Stimulated activated naive CD4-positive, alpha-beta T cell (primary cell): ENCODE measurements around the gene INPP5B.
"Not testable (repeated sequence)": the region's sequence is repeated elsewhere in the genome, so short reads cannot be mapped to it uniquely, and the experiment has no call there.

Experiments used
- DNase-seq, 6 experiments: peaks; one replicate each; lab custom pipeline; 2025; lab: John Stamatoyannopoulos, UW

Gene INPP5B

GRCh38 chr1:37914719-37915475, 32.0 kb downstream of the INPP5B start:
- no peak for DNase-seq

GRCh38 chr1:37911478-37911877, 35.4 kb downstream of the INPP5B start:
- DNase-seq, result not testable (repeated sequence)

GRCh38 chr1:37910886-37911285, 36.0 kb downstream of the INPP5B start:
- DNase-seq, result not testable (repeated sequence)

- not testable (repeated sequence) for DNase-seq
Measured at GRCh38 chr1:37908531-37908930, 38.3 kb downstream of the INPP5B start.

- not testable (repeated sequence) for DNase-seq
Measured at GRCh38 chr1:37907416-37908125, 39.3 kb downstream of the INPP5B start.

- DNase-seq, result not testable (repeated sequence)
Measured at GRCh38 chr1:37906591-37906990, 40.3 kb downstream of the INPP5B start.

GRCh38 chr1:37905727-37906126, 41.1 kb downstream of the INPP5B start:
- no peak for DNase-seq

- DNase-seq, result not testable (repeated sequence)
Measured at GRCh38 chr1:37903921-37904320, 42.9 kb downstream of the INPP5B start.

- no peak for DNase-seq
Measured at GRCh38 chr1:37902983-37903382, 43.9 kb downstream of the INPP5B start.

- DNase-seq, result no peak
Measured at GRCh38 chr1:37901893-37902225, 45.0 kb downstream of the INPP5B start.

GRCh38 chr1:37901191-37901892, 45.5 kb downstream of the INPP5B start:
- DNase-seq, result no peak

GRCh38 chr1:37897563-37897962, 49.3 kb downstream of the INPP5B start:
- not testable (repeated sequence) for DNase-seq

- no peak for DNase-seq
Measured at GRCh38 chr1:37893673-37894072, 53.2 kb downstream of the INPP5B start.

- DNase-seq, result no peak
Measured at GRCh38 chr1:37892151-37893047, 54.5 kb downstream of the INPP5B start.

- peak in 3 of 6 experiments; percentile 14 to 40 (median 40) for DNase-seq
Measured at GRCh38 chr1:37890378-37891014, 56.4 kb downstream of the INPP5B start.

GRCh38 chr1:37888022-37888700, 58.7 kb downstream of the INPP5B start:
- DNase-seq, result no peak

GRCh38 chr1:37884145-37884544, 62.7 kb downstream of the INPP5B start:
- DNase-seq, result no peak

- DNase-seq, result peak in 1 of 6 experiments; percentile 5
Measured at GRCh38 chr1:37883671-37884070, 63.2 kb downstream of the INPP5B start.

- DNase-seq, result no peak
Measured at GRCh38 chr1:37879865-37880264, 67.0 kb downstream of the INPP5B start.

GRCh38 chr1:37878071-37878470, 68.8 kb downstream of the INPP5B start:
- DNase-seq, result no peak

GRCh38 chr1:37875833-37876232, 71.0 kb downstream of the INPP5B start:
- no peak for DNase-seq
